Epithelial cell of esophagus (primary cell): ENCODE measurements around the gene RNU1-3.
"Not testable (repeated sequence)": the region's sequence is repeated elsewhere in the genome, so short reads cannot be mapped to it uniquely, and the experiment has no call there.

ENCODE experiments used
- DNase-seq: peaks from one replicate; pipeline ENCODE4 v3.0.0; 2010; ENCODE audit warnings: low read depth
- H3K4me3 ChIP-seq: 2 replicates; pipeline ENCODE4 v1.5.1; 2011; ENCODE audit warnings: mild to moderate bottlenecking, low read length, control low read depth
- CTCF ChIP-seq: IDR thresholded peaks from 2 replicates; pipeline ENCODE4 v1.5.1; 2011; ENCODE audit warnings: low read depth, mild to moderate bottlenecking, low read length, control low read depth, inconsistent platforms; ENCODE audit not compliant: insufficient read depth; ENCODE audit errors: missing control alignments

RNU1-3 gene

GRCh38 chr1:16621300-16621658 lies 45.5 kb downstream of the RNU1-3 start:
- no peak for TF ChIP-seq CTCF
- no peak overlapping the region for H3K4me3 ChIP-seq

GRCh38 chr1:16619803-16620501 lies 46.8 kb downstream of the RNU1-3 start:
- not testable (repeated sequence) for DNase-seq

More at GRCh38 chr1:16621300-16621658, 45.5 kb downstream of the RNU1-3 start:
- no peak for DNase-seq

GRCh38 chr1:16618719-16619118 lies 48.0 kb downstream of the RNU1-3 start:
- no peak overlapping the region for H3K4me3 ChIP-seq
- no peak for DNase-seq
- TF ChIP-seq CTCF: no peak

More at GRCh38 chr1:16619803-16620501, 46.8 kb downstream of the RNU1-3 start:
- not testable (repeated sequence) for H3K4me3 ChIP-seq

- DNase-seq: no peak
- no peak overlapping the region for H3K4me3 ChIP-seq
- TF ChIP-seq CTCF: no peak
These were observed 48.8 kb downstream of the RNU1-3 start for GRCh38 chr1:16617778-16618580.

GRCh38 chr1:16617114-16617631 lies 49.6 kb downstream of the RNU1-3 start:
- no peak overlapping the region for H3K4me3 ChIP-seq
- no peak for DNase-seq
- no peak for TF ChIP-seq CTCF
